ENCODE results near the gene SAMD11.
"Not testable (repeated sequence)": the region's sequence is repeated elsewhere in the genome, so short reads cannot be mapped to it uniquely, and the experiment has no call there.

The SAMD11 gene

DNA sequence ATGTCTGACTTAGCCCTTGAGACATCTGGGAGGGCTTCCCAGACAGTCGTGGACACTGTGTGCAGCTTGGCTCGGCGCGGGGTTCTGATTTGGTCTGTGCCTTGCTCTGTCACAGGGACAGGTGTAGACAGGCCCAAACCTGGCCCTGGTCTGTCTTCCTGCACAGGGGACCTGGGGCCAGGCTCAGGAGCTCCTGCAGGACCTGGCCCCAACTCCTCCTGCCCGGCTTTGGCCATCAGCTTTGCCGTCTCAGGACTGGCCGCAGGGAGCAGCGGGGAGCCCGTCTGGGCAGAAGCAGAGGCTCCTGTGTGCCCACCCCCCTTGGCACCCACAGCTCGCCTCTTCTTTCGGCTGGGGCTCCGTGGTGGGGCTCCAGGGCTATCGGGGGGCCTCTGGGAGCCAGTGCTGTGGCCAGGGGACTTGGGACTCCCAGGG lies 56.4 kb downstream of the SAMD11 start:
- no peak for DNase-seq

DNA sequence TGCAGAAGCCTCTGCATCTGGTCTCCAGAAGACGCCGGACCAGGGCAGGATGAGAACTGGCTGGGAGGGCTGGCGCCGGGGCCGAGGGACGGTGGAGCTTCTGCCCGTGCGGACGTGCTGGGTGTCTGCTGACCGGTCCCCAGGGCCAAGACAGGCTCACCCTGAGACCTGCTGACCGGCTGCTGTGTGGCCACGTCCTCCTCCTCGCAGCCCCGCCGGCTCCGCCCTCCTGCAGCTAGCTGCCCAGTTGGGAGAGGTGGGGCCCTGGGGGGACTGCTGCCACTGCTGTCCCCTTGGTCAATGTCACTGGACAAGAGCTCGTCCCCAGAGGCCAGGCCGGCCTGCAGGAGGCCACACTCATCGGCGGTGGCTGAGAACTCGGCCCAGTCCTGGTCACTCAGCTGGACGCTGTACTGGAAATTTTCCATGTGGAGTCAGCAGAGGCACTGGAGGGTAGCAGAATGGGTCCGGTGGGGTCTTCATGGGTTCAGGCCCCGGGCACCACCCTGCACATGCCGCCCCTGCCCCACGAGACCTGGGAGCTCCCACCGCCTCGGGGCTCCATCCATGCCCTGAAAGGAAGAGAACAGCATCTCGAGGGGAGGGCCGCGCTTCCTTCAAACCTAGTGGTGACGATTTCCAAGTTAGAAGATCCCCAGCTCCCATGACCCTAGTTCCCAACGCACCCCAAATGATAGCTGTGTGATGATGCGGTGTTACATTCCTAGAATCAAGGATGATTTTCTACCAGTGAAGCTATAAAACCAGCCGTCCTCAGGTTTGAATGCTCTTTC lies 57.1 kb downstream of the SAMD11 start:
- no peak for DNase-seq

DNA sequence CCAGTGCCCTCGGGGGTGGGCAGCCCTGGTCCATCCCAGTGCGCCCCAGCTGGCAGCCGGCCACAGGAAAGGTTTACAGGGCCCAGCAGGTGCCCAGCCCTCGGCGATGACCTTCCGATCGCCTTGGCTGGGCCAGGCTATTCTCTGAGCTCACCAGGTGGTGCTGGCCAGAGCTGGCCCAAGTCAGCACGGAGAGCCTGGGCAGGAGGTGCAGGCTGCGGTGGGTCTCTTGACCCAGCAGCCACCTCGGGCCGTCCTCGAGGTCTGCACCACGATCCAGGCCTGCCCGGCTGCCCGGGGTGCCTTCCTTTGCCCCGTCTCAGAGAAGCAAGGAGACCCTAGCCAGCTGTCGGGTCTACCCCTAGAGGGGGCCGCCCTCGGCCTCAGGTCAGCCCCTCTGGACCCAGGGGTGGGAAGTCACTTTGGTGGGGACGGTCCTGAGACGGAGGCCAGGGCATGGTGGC lies 57.8 kb downstream of the SAMD11 start:
- DNase-seq = no peak

DNA sequence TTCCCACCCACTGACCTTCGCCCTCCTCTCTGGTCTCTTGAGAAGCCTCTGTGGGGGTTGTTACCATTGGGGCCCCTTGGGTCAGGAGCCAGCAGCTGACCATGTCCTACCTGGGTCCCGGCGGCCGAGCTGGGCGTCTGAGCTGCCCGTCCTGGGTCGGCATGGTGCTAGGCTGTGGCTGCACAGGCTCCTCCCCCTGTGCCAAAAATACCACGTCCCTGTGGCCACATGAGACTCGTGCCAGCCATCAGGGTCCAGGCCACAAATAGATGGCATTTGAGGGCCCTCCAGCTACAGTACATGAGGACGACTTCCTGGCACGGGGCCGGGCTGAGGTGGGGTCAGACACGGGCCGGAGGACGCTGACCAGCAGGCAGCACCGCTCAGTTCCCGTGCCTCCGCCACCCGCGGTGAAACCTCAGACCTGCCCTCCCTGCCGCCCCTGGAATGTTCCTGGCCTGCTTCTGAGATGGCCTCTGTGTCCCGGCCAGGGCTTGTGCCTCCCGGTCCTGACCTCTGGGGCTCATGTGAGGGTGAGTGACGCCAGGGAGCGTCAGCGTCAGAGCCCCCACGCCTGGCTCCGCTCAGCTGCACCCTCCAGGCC lies 58.3 kb downstream of the SAMD11 start, which contains the start of gene PERM1:
Gene PERM1 (minus strand): TSS at position 139 of the 604 bp plus-strand sequence. CDS start 1,064 bp downstream, outside the sequence.
- DNase-seq = no peak

DNA sequence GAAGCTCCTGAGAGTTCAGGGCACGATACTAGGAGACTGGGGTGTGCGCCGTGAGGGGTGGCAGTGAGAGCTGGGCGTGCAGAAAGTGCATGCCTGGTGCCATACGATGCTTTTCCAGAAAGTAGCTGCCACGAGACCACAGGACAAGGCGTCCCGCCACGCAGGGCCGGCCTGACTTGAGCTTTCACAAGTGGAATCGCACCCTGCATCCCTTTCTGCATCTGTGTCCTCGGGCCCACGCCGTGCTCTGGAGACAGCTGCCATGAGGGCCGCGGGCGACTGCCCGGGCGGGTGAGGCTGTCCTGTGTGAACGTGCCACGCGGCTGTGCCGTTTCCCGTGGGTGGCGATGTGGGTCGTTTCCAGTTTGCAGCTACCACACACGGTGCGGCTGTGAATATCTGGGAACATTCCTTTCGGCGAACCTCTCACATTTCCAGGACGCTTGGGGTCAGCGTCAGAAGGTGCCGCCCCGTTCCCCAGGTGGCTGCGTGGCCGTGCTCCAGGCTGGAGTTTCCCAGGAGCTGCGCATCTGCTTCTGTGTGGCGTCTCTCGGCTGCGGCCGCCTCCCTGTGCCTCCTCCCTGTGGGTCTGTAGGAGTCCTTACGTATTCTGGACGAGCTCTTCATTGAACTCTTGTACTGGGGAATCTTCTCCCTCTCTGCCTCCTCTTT lies 59.2 kb downstream of the SAMD11 start:
- DNase-seq = no peak

GRCh38 chr1:983798-984475 lies 60.2 kb downstream of the SAMD11 start:
- DNase-seq = no peak

DNA sequence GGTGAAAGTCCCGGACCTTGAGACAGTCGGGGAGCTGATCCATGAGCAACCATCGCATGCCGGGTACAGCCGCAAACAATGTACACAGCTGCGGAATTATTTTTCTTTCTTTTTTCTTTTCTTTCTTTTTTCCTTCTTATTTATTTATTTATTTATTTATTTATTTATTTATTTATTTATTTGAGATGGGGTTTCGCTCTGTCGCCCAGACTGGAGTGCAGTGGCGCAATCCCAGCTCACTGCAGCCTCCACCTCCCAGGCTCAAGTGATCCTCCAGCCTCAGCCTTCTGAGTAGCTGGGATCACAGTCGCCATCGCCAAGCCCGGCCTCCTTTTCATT lies 60.7 kb downstream of the SAMD11 start:
- no peak for DNase-seq

DNA sequence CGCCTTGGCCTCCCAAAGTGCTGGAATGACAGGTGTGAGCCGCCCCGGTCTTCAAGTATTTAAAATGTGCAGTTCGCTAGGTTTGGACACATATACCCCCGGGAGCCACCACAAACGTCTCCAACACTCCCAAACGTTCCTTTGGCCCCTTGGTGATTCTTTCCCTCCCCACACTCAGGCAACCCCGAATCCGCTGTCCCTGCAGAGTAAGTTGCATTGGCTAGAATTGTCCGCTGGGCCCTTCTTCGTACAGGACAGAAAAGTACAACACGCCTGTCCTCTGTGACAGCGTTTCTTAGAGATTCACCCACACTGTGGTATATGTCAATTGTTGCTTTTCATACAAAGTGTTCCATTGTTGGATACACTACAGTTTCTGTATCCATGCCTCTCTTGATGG lies 61.4 kb downstream of the SAMD11 start:
- DNase-seq = no peak

DNA sequence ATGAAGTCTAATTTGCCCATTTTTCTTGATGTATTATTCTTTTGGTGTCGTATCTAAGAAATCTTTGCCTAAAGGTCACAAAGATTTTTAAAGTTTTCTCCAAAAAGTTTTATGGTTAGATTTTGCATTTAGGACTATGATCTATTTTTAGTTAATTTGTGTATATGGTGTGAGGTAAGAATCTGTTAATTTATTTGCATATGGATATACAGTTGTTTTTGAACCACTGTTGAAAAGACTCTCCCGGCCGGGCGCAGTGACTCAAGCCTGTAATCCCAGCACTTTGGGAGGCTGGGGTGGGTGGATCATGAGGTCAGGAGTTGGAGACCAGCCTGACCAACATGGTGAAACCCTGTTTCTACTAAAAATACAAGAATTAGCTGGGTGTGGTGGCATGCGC lies 64.3 kb downstream of the SAMD11 start:
- DNase-seq = not testable (repeated sequence)

GRCh38 chr1:991275-991674 lies 67.6 kb downstream of the SAMD11 start:
- DNase-seq = not testable (repeated sequence)

- DNase-seq = no peak
Measured at GRCh38 chr1:991895-992294, 68.2 kb downstream of the SAMD11 start.

- no peak for DNase-seq
Measured at GRCh38 chr1:992362-992761, 68.6 kb downstream of the SAMD11 start.

DNA sequence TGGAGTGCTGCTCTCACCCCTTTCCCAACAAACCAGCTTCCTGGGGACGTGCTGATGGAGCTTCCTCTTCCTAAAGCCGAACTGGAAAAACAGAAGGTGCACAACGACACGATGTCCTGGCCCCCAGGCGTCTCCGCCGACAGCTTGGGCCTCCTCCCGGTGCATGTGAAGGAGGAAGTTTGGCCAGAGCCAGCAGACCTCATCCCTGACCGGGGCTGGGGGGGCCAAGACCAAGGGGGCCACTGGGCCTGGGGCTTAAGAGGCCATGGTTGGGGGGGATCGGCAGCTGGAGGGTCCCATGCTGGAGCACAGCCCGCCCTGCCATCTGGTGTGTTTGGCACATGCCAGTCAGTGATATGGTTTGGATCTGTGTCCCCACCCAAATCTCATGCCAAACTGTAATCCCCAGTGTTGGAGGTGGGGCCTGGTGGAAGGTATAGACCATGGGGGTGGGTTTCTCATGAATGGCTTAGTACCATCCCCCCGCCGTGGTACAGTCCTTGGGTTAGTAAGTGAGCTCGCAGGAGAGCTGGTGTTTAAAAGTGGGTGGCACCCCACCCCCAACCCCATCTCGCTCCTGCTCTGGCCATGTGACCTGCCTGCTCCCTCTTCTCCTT lies 69.8 kb downstream of the SAMD11 start:
- no peak for DNase-seq
